GM12873 (cell line): ENCODE measurements around the gene LRRC74A.

Source experiments
- CTCF ChIP-seq: IDR thresholded peaks from 2 replicates; pipeline ENCODE4 v1.5.1; 2012; ENCODE audit warnings: low read depth, mild to moderate bottlenecking, moderate library complexity, low read length, control low read depth; ENCODE audit not compliant: insufficient read depth; ENCODE audit errors: missing control alignments

The LRRC74A gene

GRCh38 chr14:76918782-76919394 lies 92.7 kb downstream of the LRRC74A start:
- TF ChIP-seq CTCF = no peak
